Parathyroid adenoma (tissue), 2 donors: ENCODE measurements around the gene ZNF619.

Experiments used
- H2AFZ ChIP-seq: fragments of 300-600 bp; sonication (generic); one replicate; pipeline ENCODE4 v1.7.0; 2017; ENCODE audit warnings: antibody characterized with exemption, mild to moderate bottlenecking
- H3K27ac ChIP-seq: fragments of 300-600 bp; sonication (generic); one replicate; pipeline ENCODE4 v1.7.0; 2017
- H3K27me3 ChIP-seq: fragments of 300-600 bp; sonication (generic); one replicate; pipeline ENCODE4 v1.7.0; 2017; ENCODE audit warnings: low read length; ENCODE audit not compliant: control insufficient read depth, insufficient read depth
- H3K36me3 ChIP-seq: fragments of 300-600 bp; sonication (generic); one replicate; pipeline ENCODE4 v1.7.0; 2017; ENCODE audit warnings: low read length; ENCODE audit not compliant: control insufficient read depth, insufficient read depth
- H3K4me1 ChIP-seq: fragments of 300-600 bp; sonication (generic); one replicate; pipeline ENCODE4 v1.7.0; 2017; ENCODE audit warnings: control low read depth
- H3K4me2 ChIP-seq: fragments of 300-600 bp; sonication (generic); one replicate; pipeline ENCODE4 v1.7.0; 2017; ENCODE audit warnings: low read length
- H3K4me3 ChIP-seq: fragments of 300-600 bp; sonication (generic); one replicate; pipeline ENCODE4 v1.7.0; 2017; ENCODE audit warnings: low read depth, low read length
- H3K79me2 ChIP-seq: fragments of 300-600 bp; sonication (generic); one replicate; pipeline ENCODE4 v1.7.0; 2017; ENCODE audit warnings: control low read depth
- H3K9ac ChIP-seq: fragments of 300-600 bp; sonication (generic); one replicate; pipeline ENCODE4 v1.7.0; 2017; ENCODE audit warnings: mild to moderate bottlenecking
- H3K9me3 ChIP-seq: fragments of 300-600 bp; sonication (generic); one replicate; pipeline ENCODE4 v1.7.0; 2017; ENCODE audit warnings: low read length; ENCODE audit not compliant: control insufficient read depth
- CTCF ChIP-seq: fragments of 300-600 bp; sonication (generic); IDR thresholded peaks from one replicate; pipeline ENCODE4 v1.7.0; 2017; ENCODE audit warnings: antibody characterized with exemption, mild to moderate bottlenecking
- donor health status: primary hyperparathyroidism.

Gene ZNF619

GRCh38 chr3:40470701-40471100, 6.2 kb upstream of the ZNF619 start:
- Histone ChIP-seq H3K9ac (no peak overlapping the region), H3K4me3 (no peak overlapping the region), H3K9me3 (no peaks in the 10 kb centered on the region), H3K4me1 (no peaks in the 10 kb centered on the region), H3K4me2 (no peak overlapping the region), H3K27me3 (no peaks in the 10 kb centered on the region), H3K36me3 (no peaks in the 10 kb centered on the region), H3K79me2 (no peaks in the 10 kb centered on the region), H3K27ac (no peak overlapping the region), H2AFZ (no peak overlapping the region)
- no peak for TF ChIP-seq CTCF

- Histone ChIP-seq H3K4me2 (peak overlapping the region; percentile 97), H3K4me1 (peaks cover 3% of the 10 kb centered on the region), H3K9me3 (no peaks in the 10 kb centered on the region), H3K9ac (no peak overlapping the region), H3K27me3 (no peaks in the 10 kb centered on the region), H3K79me2 (no peaks in the 10 kb centered on the region), H3K36me3 (no peaks in the 10 kb centered on the region), H2AFZ (peak overlapping the region; percentile 100), H3K4me3 (peak overlapping the region; percentile 95), H3K27ac (peak overlapping the region; percentile 5)
- no peak for TF ChIP-seq CTCF
Observed at GRCh38 chr3:40477666-40478065, 744 bp downstream of the ZNF619 start.

GRCh38 chr3:40487172-40487571, 10.2 kb downstream of the ZNF619 start:
- no peak for TF ChIP-seq CTCF
- no peak overlapping the region for H3K4me3 ChIP-seq
- no peaks in the 10 kb centered on the region for H3K36me3 ChIP-seq
- H3K27me3 ChIP-seq, result no peaks in the 10 kb centered on the region
- H3K79me2 ChIP-seq, result no peaks in the 10 kb centered on the region
- H3K27ac ChIP-seq, result no peak overlapping the region
- no peaks in the 10 kb centered on the region for H3K9me3 ChIP-seq
- H3K4me2 ChIP-seq, result no peak overlapping the region
- no peaks in the 10 kb centered on the region for H3K4me1 ChIP-seq
- H2AFZ ChIP-seq, result no peak overlapping the region
- H3K9ac ChIP-seq, result no peak overlapping the region

- Histone ChIP-seq H3K4me3 (no peak overlapping the region), H3K36me3 (no peaks in the 10 kb centered on the region), H2AFZ (no peak overlapping the region), H3K4me1 (no peaks in the 10 kb centered on the region), H3K4me2 (no peak overlapping the region), H3K79me2 (no peaks in the 10 kb centered on the region), H3K27me3 (no peaks in the 10 kb centered on the region), H3K9ac (no peak overlapping the region), H3K27ac (no peak overlapping the region), H3K9me3 (no peaks in the 10 kb centered on the region)
- TF ChIP-seq CTCF, result no peak
Observed at GRCh38 chr3:40490916-40491315, 14.0 kb downstream of the ZNF619 start.

GRCh38 chr3:40494698-40495097, 17.8 kb downstream of the ZNF619 start:
- H3K27me3 ChIP-seq, result no peaks in the 10 kb centered on the region
- no peak overlapping the region for H3K9ac ChIP-seq
- no peak for TF ChIP-seq CTCF
- H2AFZ ChIP-seq, result no peak overlapping the region
- H3K79me2 ChIP-seq, result no peaks in the 10 kb centered on the region
- no peak overlapping the region for H3K4me2 ChIP-seq
- H3K4me1 ChIP-seq, result no peaks in the 10 kb centered on the region
- no peaks in the 10 kb centered on the region for H3K36me3 ChIP-seq
- no peak overlapping the region for H3K4me3 ChIP-seq
- no peak overlapping the region for H3K27ac ChIP-seq
- H3K9me3 ChIP-seq, result no peaks in the 10 kb centered on the region
